Muscle of leg (tissue), 11 donors: ENCODE data around the gene SNTG2. TPM values are rescaled to one million over a fixed set of nuclear protein-coding genes. Genes with fewer than 3 reads are reported as not detected.

Experiments used
- DNase-seq: peaks from one replicate; pipeline ENCODE4 v3.0.0; 2013
- H3K27ac ChIP-seq: one replicate; pipeline ENCODE4 v1.5.1; 2013; ENCODE audit warnings: mild to moderate bottlenecking, low read length, control low read depth
- H3K27me3 ChIP-seq: one replicate; pipeline ENCODE4 v1.6.1; 2013; ENCODE audit warnings: low read length; ENCODE audit not compliant: control insufficient read depth, insufficient read depth
- H3K36me3 ChIP-seq: one replicate; pipeline ENCODE4 v1.6.1; 2013; ENCODE audit warnings: low read length; ENCODE audit not compliant: control insufficient read depth, insufficient read depth
- H3K4me1 ChIP-seq: one replicate; pipeline ENCODE4 v1.6.1; 2013; ENCODE audit warnings: low read length; ENCODE audit not compliant: control insufficient read depth, insufficient read depth
- H3K4me3 ChIP-seq: one replicate; pipeline ENCODE4 v1.5.1; 2013; ENCODE audit warnings: low read length, control low read depth
- H3K9me3 ChIP-seq: replicated peaks from 2 replicates; pipeline ENCODE4 v1.6.1; 2013; ENCODE audit warnings: low read depth, low read length; ENCODE audit not compliant: control insufficient read depth
- WGBS: methylation state at CpG from one replicate; pipeline ENCODE4 v1.1.5; 2013; ENCODE audit warnings: missing lambda C conversion rate; ENCODE audit not compliant: insufficient coverage; 5-methylcytosine and 5-hydroxymethylcytosine counted together
- polyA plus RNA-seq, 8 donors: library from polyadenylated mRNA; unstranded; fragments of 120-200 nt; gene quantifications; one replicate each; pipeline versions ENCODE4 v1.2.1 to v1.2.3, GENCODE V29; 2013; ENCODE audit warnings: inconsistent platforms in 1 of 8, low replicate concordance in 1 of 8; ENCODE audit not compliant: insufficient read length in 8 of 8, insufficient read depth in 1 of 8
- total RNA-seq: library from RNA; stranded (reverse); fragments of 120-200 nt; gene quantifications from one replicate; pipeline ENCODE4 v1.2.4, GENCODE V29; 2013

The SNTG2 gene
- total and polyA plus RNA-seq, 9 donors = 0.20 to 0.41 (median 0.31) TPM; not detected in 4

DNA sequence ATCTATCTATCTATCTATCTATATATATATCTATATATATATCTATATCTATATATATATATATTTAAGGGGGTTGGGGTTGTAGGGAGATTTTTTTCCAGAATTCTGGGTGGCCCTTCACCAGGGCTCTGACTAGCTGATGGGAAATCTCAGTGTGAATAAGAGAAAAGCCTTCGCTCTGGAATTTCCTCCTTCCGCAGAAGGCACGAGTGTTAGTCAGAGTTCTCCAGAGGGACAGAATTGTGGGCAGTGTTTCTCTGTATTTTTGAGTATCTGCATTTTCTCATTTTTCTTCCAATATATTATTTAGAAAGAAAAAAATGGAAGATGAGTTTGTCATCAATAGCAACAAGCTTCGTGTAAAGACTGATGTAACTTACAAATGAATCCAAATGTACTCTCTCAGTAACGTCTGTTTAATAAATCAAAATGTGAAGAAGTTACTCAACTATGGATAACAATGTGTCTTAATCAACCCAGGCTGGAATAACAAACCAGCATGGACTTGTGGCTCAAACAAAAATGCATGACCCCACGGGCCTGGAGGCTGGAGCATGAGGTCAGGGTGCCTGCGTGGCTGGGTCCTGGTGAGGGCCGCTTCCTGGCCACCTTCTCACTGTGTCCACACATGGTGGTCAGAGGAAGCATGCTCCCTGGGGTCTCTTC, 10.6 kb upstream of the SNTG2 start:
- no peaks in the 10 kb centered on the region for H3K27me3 ChIP-seq
- H3K9me3 ChIP-seq = peaks cover 8% of the 10 kb centered on the region
- peaks cover 5% of the 10 kb centered on the region for H3K4me1 ChIP-seq
- no peak overlapping the region for H3K4me3 ChIP-seq
- no peak overlapping the region for H3K27ac ChIP-seq
- peak; percentile 32 for DNase-seq
- WGBS = 70% methylated on average over 3 of the region's 8 CpGs
- no peaks in the 10 kb centered on the region for H3K36me3 ChIP-seq

DNA sequence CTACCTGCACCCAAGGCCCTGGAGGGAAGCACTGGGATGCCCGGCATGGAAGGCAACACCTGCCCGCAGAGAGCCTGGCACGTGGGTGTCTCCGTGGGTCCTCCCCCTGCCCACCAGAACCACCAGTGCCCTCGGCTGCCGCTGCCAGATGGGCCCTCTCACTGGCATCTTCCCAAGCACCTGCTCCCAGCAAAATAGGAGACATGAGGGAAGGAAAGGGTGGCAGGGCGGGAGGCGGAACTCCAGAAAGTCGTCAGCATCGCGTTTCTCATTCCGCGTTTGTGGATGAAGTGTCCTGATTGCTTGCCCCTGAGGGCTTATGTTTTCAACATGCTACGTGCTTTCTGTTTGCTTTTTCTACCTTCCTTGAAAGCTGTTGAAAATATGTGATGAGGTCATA, 8.8 kb upstream of the SNTG2 start:
- H3K27ac ChIP-seq = no peak overlapping the region
- H3K9me3 ChIP-seq = peaks cover 8% of the 10 kb centered on the region
- no peaks in the 10 kb centered on the region for H3K27me3 ChIP-seq
- peaks cover 5% of the 10 kb centered on the region for H3K4me1 ChIP-seq
- no peak overlapping the region for H3K4me3 ChIP-seq
- 47% methylated on average over 11 of the region's 14 CpGs for WGBS
- no peak for DNase-seq
- no peaks in the 10 kb centered on the region for H3K36me3 ChIP-seq

DNA sequence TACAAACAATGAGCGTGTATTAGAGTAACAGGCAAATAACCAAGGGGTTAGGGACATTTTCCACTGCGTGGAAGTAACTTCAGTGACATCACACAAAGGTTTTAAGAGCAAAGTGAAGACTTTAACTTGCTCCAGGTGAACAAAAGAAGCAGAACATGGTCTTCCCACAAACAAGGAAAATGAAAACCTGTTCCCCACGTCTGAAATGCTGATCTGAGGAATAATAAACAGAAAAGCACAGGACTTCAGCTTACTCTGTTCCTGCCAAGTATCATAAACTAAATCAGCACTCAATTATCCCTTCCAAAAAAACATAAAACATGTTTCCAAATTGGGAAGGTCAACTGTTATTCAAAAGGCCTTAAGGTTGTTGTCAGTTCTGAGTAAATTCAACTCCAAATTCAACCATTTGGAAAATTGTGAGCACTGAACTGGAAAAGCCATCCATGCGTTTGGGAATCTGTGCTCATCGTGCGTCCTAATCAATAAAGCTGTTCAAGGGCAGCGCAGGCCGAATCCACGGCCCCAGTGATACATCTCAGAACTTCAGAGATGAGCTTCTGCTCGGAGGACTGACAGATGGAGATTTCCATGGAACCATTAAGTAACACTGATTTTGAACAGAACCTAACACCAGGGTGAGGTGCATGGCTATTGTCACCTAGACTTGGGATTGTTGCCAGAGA, 7.7 kb upstream of the SNTG2 start:
- Histone ChIP-seq H3K27me3 (peaks cover 8% of the 10 kb centered on the region), H3K4me3 (no peak overlapping the region), H3K36me3 (no peaks in the 10 kb centered on the region), H3K27ac (no peak overlapping the region), H3K9me3 (peaks cover 8% of the 10 kb centered on the region), H3K4me1 (peaks cover 2% of the 10 kb centered on the region)
- 59% methylated on average over 6 of the region's 10 CpGs for WGBS
- DNase-seq = no peak

DNA sequence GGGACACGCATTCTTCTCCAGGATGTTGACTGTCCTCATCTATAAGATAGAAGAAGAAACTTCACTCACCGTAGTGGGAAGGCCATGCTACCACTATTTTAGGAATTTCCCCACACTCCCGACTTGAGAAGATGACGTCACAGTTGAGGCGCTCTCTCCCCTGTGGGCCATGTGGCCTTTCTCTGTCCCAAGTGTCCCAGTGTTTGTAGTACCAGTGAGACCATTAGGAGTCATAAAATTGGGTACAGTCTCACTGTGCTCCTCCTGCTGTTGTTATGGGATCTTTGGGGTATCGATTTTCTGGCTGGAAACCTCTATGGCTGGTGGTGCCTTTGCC, 7.2 kb upstream of the SNTG2 start:
- no peaks in the 10 kb centered on the region for H3K36me3 ChIP-seq
- 94% methylated on average over 1 of the region's 6 CpGs for WGBS
- no peak overlapping the region for H3K27ac ChIP-seq
- no peak overlapping the region for H3K4me3 ChIP-seq
- peaks cover 12% of the 10 kb centered on the region for H3K27me3 ChIP-seq
- H3K4me1 ChIP-seq = peaks cover 2% of the 10 kb centered on the region
- DNase-seq = no peak
- peaks cover 8% of the 10 kb centered on the region for H3K9me3 ChIP-seq

DNA sequence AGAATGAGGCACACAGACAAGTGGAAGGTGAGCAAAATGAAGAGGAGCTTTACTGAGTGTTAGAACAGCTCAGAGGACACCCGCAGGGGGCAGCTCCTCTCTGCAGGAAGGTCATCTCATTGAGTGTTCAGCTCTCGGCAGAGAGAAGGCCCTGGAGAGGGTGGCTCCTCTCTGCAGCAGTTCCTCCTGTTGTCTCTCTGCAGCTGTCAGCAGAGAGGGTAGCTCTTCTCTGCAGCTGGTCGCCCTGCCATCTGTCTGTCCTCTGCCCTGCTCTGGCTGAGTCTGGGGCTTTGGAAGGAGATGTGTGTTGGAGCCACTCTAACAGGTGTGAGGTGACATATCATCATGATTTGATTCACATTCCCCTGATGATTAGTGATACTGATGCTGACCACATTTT, 6.8 kb upstream of the SNTG2 start:
- no peak overlapping the region for H3K27ac ChIP-seq
- H3K27me3 ChIP-seq = peaks cover 13% of the 10 kb centered on the region
- peaks cover 8% of the 10 kb centered on the region for H3K9me3 ChIP-seq
- H3K4me3 ChIP-seq = no peak overlapping the region
- WGBS = 72% methylated on average over 2 of the region's 3 CpGs
- H3K4me1 ChIP-seq = peaks cover 2% of the 10 kb centered on the region
- DNase-seq = peak; percentile 53
- no peaks in the 10 kb centered on the region for H3K36me3 ChIP-seq

DNA sequence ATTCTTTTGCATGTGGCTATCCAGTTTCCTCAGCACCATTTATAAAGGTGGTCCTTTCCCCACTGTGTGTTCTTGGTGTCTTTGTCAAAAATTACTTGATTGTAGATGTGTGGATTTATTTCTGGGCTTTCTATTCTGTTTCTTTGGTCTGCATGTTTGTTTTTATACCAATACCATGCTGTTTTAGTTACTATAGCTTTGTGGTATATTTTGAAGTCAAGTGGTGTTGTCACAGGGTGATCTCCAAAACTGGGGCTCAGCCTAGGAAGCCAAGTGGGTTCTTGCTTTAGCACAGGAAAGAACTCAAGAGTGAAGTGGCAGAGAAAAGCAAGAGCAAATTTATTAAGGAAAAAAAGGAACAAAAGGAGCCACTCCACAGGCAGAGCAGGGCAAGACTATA, 6.0 kb upstream of the SNTG2 start:
- Histone ChIP-seq H3K9me3 (peaks cover 8% of the 10 kb centered on the region), H3K27ac (no peak overlapping the region), H3K36me3 (no peaks in the 10 kb centered on the region), H3K4me1 (peaks cover 6% of the 10 kb centered on the region), H3K27me3 (peaks cover 19% of the 10 kb centered on the region), H3K4me3 (no peak overlapping the region)
- DNase-seq = no peak

DNA sequence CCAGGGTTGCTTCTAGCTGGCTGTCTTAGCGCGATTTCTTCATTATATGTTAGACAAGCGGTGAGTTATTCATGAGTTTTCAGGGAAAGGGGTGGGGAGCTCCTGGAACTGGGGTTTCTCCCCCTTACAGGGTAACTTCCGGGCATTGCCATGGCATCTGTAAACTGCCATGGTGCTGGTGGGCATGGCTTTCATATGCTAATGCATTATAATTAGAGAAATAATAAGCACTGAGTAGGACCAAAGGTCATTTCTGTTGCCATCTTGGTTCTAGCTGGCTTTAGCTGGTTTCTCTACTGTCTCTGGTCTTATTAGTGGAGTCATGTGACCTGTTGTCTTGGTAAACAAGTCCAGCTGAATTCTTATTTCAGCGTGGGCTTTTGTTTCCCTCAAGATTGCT, 5.5 kb upstream of the SNTG2 start:
- H3K4me3 ChIP-seq = no peak overlapping the region
- WGBS = no CpG with 5 or more reads among the region's 5 CpGs
- H3K36me3 ChIP-seq = no peaks in the 10 kb centered on the region
- H3K9me3 ChIP-seq = peaks cover 8% of the 10 kb centered on the region
- no peak overlapping the region for H3K27ac ChIP-seq
- H3K27me3 ChIP-seq = peaks cover 23% of the 10 kb centered on the region
- peaks cover 10% of the 10 kb centered on the region for H3K4me1 ChIP-seq
- no peak for DNase-seq

DNA sequence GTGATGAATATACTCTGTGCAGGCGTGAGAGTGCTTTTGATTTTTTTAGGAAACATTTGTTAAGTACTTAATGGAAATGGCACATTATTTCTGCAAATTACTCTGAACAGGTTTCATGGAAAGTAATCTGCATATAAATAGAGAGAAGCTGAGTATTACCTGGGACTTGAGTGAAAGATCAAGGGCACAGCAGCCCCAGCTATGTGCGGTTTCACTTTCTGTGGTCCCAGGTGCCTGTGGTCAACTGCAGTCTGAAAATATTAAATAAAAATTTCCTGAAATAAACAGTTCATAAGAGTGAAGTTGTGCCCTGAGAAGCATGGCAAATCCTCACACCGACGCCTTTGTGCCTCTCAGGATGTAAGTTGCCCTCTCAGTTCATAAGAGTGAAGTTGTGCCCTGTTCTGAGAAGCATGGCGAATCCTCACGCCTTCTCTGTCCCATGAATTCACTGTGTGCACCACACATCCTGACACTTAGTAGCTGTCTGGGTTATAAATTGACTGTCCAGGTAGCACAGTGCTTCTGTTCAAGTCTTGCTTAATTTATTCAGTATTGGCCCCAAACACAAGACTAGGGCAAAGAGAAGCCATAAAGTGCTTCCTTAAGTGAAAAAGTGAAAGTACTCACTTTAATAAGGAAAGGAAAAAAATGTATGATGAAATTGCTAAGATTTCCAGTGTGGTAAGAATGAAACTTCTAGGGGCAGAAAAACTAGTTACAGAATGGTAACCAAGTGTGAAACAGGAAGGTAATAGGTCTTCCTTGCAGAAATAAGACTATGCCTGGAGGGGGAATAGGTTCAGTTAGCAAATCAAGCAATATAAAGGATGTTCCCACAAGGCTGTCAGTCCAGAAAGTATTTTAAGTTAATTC, 4.3 kb upstream of the SNTG2 start:
- Histone ChIP-seq H3K9me3 (peaks cover 8% of the 10 kb centered on the region), H3K4me1 (peaks cover 15% of the 10 kb centered on the region), H3K27me3 (peaks cover 29% of the 10 kb centered on the region), H3K27ac (no peak overlapping the region), H3K36me3 (no peaks in the 10 kb centered on the region), H3K4me3 (no peak overlapping the region)
- no CpG with 5 or more reads among the region's 6 CpGs for WGBS
- DNase-seq = no peak

DNA sequence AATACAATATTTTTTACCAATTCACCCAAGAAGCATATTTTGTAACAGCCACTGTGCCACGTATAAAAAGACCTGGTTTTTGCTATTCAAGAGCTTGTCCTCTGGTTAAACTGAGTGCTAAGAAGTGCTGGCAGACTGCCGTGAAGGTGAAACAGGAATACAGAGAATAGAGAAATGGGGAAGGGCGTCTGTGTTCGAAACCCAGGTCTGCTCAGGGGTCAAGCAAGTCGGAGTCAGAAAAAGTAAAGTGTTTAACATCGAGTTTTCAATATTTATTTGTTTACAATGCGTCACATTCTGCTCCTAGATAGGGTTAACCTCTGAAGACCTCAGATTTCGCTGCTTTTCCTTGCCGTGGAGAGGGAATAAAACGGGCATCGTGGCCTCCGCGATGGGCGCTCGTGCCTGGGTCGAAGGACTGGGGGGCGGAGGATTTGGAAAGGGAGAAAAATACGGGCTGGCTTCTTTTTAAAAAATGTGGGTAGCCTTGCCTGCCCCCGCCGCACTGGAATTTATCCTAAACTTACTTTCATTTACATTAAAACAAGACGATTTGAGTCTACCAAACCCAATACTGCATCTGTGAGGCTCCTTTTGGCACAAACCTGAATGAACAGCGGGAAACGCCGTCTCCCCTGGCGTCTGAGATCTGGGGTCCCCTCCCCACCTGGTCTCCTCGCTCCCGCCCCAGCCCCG, 1.1 kb upstream of the SNTG2 start:
- peaks cover 47% of the 10 kb centered on the region for H3K27me3 ChIP-seq
- peaks cover 5% of the 10 kb centered on the region for H3K9me3 ChIP-seq
- no peak overlapping the region for H3K27ac ChIP-seq
- peaks cover 14% of the 10 kb centered on the region for H3K4me1 ChIP-seq
- H3K4me3 ChIP-seq = peak overlapping the region; percentile 46
- no peaks in the 10 kb centered on the region for H3K36me3 ChIP-seq
- no peak for DNase-seq
- 7% methylated on average over 16 of the region's 28 CpGs for WGBS
